ENCODE measurements around the gene SMOC2. TPM values are rescaled to one million over a fixed set of nuclear protein-coding genes. Genes with fewer than 3 reads are reported as not detected.

Gene SMOC2
- total and polyA plus RNA-seq, 2 of the 4 experiments (the other 2 are of a cell fraction) = not detected

DNA sequence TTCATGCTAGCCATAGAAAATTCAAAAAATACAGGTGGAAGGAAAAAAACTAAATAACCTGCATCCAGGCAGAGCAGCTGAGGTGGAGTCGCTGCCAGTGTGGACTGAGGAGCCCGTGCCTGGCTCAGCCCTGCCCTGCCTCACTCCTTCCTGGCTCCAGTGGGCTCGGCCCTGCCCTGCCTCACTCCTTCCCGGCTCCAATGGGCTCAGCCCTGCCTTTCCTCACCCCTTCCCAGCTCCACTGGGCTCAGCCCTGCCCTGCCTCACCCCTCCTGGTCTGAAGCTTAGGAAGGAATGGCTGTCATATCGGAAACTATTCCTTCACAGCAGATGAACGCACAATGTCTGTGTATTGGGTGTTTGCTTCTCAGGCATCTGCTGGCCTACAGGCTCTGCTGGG is 142.1 kb downstream of the SMOC2 start:
- ChIA-PET CTCF (no interaction called here), POLR2A (ENCODE audit: unreplicated experiment) (no interaction called here)
- no peaks in the 10 kb centered on the region for H3K27me3 ChIP-seq (ENCODE audit: control insufficient read depth, insufficient read depth, low read length)
- no peak overlapping the region for H2BK120ac ChIP-seq (ENCODE audit: low read depth, low read length)
- H3K14ac ChIP-seq (replicated peaks; ENCODE audit: low read depth, low read length) = no peak overlapping the region
- H3K79me1 ChIP-seq (ENCODE audit: low read depth in 1 of 2, low read length in 2 of 2) = no peaks in the 10 kb centered on the region
- H4K91ac ChIP-seq (ENCODE audit: insufficient read depth, low read depth, low read length) = no peak overlapping the region
- ATAC-seq (ENCODE audit: low read depth) (no peak), DNase-seq (no peak)
- H4K20me1 ChIP-seq (ENCODE audit: insufficient read depth, low read length) = no peaks in the 10 kb centered on the region
- no peak overlapping the region for H3K4me3 ChIP-seq (ENCODE audit: insufficient read depth, low read depth, low read length)
- intact Hi-C loops (cut with micrococcal nuclease) = no loop called here
- H2AFZ ChIP-seq (replicated peaks; ENCODE audit: low read length, poor library complexity) = no peak overlapping the region
- H2BK5ac ChIP-seq (ENCODE audit: low read depth, low read length, poor library complexity, severe bottlenecking) = no peak overlapping the region
- WGBS, 2 experiments (ENCODE audit: extremely low coverage in 2 of 2, insufficient read length in 1 of 2) = no CpG with 5 or more reads among the region's 6 CpGs
- H3K9me3 ChIP-seq (ENCODE audit: control insufficient read depth, insufficient read depth, low read length) = peaks cover 41% of the 10 kb centered on the region
- no peak for TF ChIP-seq MAFK (IDR thresholded peaks at IDR 0.05; ENCODE audit: low read depth, low read length)
- no peak for TF ChIP-seq RFX5 (IDR thresholded peaks at IDR 0.05; ENCODE audit: low read depth, low read length)
- no peak for TF ChIP-seq BHLHE40 (IDR thresholded peaks at IDR 0.05; ENCODE audit: low read depth, low read length)
- no peak for TF ChIP-seq CHD1 (IDR thresholded peaks at IDR 0.05; ENCODE audit: low read depth, low read length)
- TF ChIP-seq MAZ (IDR thresholded peaks at IDR 0.05; ENCODE audit: borderline replicate concordance, low read depth, low read length) = no peak
- TF ChIP-seq, protein P1, sequence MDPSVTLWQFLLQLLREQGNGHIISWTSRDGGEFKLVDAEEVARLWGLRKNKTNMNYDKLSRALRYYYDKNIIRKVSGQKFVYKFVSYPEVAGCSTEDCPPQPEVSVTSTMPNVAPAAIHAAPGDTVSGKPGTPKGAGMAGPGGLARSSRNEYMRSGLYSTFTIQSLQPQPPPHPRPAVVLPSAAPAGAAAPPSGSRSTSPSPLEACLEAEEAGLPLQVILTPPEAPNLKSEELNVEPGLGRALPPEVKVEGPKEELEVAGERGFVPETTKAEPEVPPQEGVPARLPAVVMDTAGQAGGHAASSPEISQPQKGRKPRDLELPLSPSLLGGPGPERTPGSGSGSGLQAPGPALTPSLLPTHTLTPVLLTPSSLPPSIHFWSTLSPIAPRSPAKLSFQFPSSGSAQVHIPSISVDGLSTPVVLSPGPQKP (IDR thresholded peaks at IDR 0.05; ENCODE audit: borderline replicate concordance, low read depth, low read length) = no peak
- no peak for TF ChIP-seq NFE2L2 (IDR thresholded peaks at IDR 0.05; ENCODE audit: low read depth, low read length)
- no peak for TF ChIP-seq CEBPB (IDR thresholded peaks at IDR 0.05; ENCODE audit: low read depth, low read length)
- TF ChIP-seq RAD21 (IDR thresholded peaks at IDR 0.05; ENCODE audit: low read length) = no peak
- no peak for TF ChIP-seq CTCF (conservative IDR thresholded peaks at IDR 0.05; ENCODE audit: low read depth, low read length)
- TF ChIP-seq USF2 (IDR thresholded peaks at IDR 0.05; ENCODE audit: low read depth, low read length) = no peak
- no peak for TF ChIP-seq RCOR1 (IDR thresholded peaks at IDR 0.05; ENCODE audit: insufficient replicate concordance, low read length)
- TF ChIP-seq POLR2A (IDR thresholded peaks at IDR 0.05; ENCODE audit: low read depth, low read length) = no peak
- no peak overlapping the region for H3K18ac ChIP-seq (ENCODE audit: low read depth, low read length)
- H4K5ac ChIP-seq (ENCODE audit: low read depth, low read length) = no peak overlapping the region
- no peak overlapping the region for H3K4ac ChIP-seq (ENCODE audit: low read depth, low read length)
- in situ Hi-C loops (cut with MboI; ENCODE audit: low sequenced_read_pairs) = no loop called here
- no peak overlapping the region for H3K4me2 ChIP-seq (ENCODE audit: low read depth, low read length)
- H3K36me3 ChIP-seq (ENCODE audit: control insufficient read depth, insufficient read depth, low read length) = no peaks in the 10 kb centered on the region
- no peak overlapping the region for H2BK20ac ChIP-seq (ENCODE audit: low read depth, low read length)
- no peak overlapping the region for H2BK15ac ChIP-seq (ENCODE audit: low read depth, low read length)
- H3K9ac ChIP-seq (ENCODE audit: low read depth, low read length) = no peak overlapping the region
- H2AK9ac ChIP-seq (replicated peaks; ENCODE audit: low read depth, low read length, poor library complexity) = no peak overlapping the region
- H3K27ac ChIP-seq (ENCODE audit: insufficient read depth, low read length) = no peak overlapping the region
- H3K56ac ChIP-seq (ENCODE audit: extremely low read depth, insufficient read depth, low read length) = no peak overlapping the region
- no peak overlapping the region for H2AK5ac ChIP-seq (ENCODE audit: low read depth, low read length)
- dilution Hi-C loops (cut with HindIII; ENCODE audit: low sequenced_read_pairs, unreplicated experiment) = no loop called here
- H4K8ac ChIP-seq (ENCODE audit: low read depth in 2 of 2, low read length in 2 of 2) = no peak overlapping the region
- no TSS peak for BruUV-seq (replicated peaks)
- no peaks in the 10 kb centered on the region for H3K4me1 ChIP-seq (ENCODE audit: control insufficient read depth, insufficient read depth, low read length)
- no peaks in the 10 kb centered on the region for H3K9me1 ChIP-seq (ENCODE audit: insufficient read depth, low read length)
- H3K23ac ChIP-seq (ENCODE audit: low read depth, low read length) = no peak overlapping the region

Data from IMR-90 (cell line).